ENCODE data around the gene CD109. TPM values are rescaled to one million over a fixed set of nuclear protein-coding genes. Genes with fewer than 3 reads are reported as not detected.

CD109 gene
- polyA plus RNA-seq, 3 donors, result 0.17 to 0.30 (median 0.20) TPM

DNA sequence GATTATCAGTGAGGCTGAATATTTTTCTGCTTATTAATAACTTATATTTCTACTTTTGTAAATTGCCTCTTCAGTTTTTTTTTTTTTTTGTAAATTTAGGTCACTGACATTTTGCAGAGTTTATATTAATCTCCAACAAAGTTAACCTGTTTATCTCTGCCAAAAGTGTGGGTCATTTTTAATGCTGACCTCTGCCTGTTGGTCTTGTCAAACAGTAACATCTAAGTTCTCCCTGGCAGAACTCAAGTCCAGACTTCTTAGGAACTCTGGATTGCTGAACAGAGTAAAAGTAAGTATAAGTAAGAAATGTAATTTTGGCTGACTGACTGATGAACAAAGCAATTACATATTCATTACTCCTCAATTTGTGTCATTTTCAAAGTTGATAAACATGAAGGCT, 83.9 kb downstream of the CD109 start:
- Mint-ChIP-seq H3K4me3 (no peak overlapping the region), H3K27ac (no peak overlapping the region), H3K36me3 (peaks cover 27 to 35% of the 10 kb centered on the region in 2 donors), H3K9me3 (no peaks in the 10 kb centered on the region), H3K27me3 (ENCODE audit: low read depth in 3 of 3) (peaks cover 0 to 1% (median 0%) of the 10 kb centered on the region in 3 donors), H3K4me1 (no peaks in the 10 kb centered on the region)
- Histone ChIP-seq H3K4me1 (ENCODE audit: control insufficient read depth in 1 of 2, insufficient read depth in 2 of 2, low read length in 2 of 2) (no peaks in the 10 kb centered on the region), H3K4me2 (replicated peaks; ENCODE audit: extremely low read depth, low read length, poor library complexity, severe bottlenecking) (no peak overlapping the region), H4K20me1 (ENCODE audit: insufficient read depth, low read length) (no peaks in the 10 kb centered on the region), H3K79me2 (ENCODE audit: insufficient read depth, low read length) (no peaks in the 10 kb centered on the region), H3K4me3 (replicated peaks in 1 of 3; ENCODE audit: low read depth in 2 of 3, low read length in 3 of 3) (no peak overlapping the region), H2AFZ (ENCODE audit: insufficient read depth, low read depth, low read length, poor library complexity, severe bottlenecking) (no peak overlapping the region), H3K9me3 (replicated peaks in 1 of 2; ENCODE audit: control insufficient read depth in 1 of 2, insufficient read depth in 1 of 2, low read length in 2 of 2) (no peaks in the 10 kb centered on the region), H3K27ac (ENCODE audit: low read depth in 1 of 2, low read length in 2 of 2) (no peak overlapping the region), H3K9ac (ENCODE audit: insufficient read depth, low read length, poor library complexity, severe bottlenecking) (no peak overlapping the region), H3K36me3 (replicated peaks in 1 of 2; ENCODE audit: control insufficient read depth in 1 of 2, insufficient read depth in 2 of 2, low read length in 2 of 2) (peaks cover 2 to 35% of the 10 kb centered on the region in 2 donors), H3K27me3 (ENCODE audit: control insufficient read depth in 2 of 2, insufficient read depth in 2 of 2, low read length in 2 of 2) (no peaks in the 10 kb centered on the region)
- no peak for DNase-seq
- intact Hi-C loops (cut with micrococcal nuclease), result no loop called here
- TF ChIP-seq, protein P1, sequence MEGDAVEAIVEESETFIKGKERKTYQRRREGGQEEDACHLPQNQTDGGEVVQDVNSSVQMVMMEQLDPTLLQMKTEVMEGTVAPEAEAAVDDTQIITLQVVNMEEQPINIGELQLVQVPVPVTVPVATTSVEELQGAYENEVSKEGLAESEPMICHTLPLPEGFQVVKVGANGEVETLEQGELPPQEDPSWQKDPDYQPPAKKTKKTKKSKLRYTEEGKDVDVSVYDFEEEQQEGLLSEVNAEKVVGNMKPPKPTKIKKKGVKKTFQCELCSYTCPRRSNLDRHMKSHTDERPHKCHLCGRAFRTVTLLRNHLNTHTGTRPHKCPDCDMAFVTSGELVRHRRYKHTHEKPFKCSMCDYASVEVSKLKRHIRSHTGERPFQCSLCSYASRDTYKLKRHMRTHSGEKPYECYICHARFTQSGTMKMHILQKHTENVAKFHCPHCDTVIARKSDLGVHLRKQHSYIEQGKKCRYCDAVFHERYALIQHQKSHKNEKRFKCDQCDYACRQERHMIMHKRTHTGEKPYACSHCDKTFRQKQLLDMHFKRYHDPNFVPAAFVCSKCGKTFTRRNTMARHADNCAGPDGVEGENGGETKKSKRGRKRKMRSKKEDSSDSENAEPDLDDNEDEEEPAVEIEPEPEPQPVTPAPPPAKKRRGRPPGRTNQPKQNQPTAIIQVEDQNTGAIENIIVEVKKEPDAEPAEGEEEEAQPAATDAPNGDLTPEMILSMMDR (IDR thresholded peaks at IDR 0.05), result no peak

DNA sequence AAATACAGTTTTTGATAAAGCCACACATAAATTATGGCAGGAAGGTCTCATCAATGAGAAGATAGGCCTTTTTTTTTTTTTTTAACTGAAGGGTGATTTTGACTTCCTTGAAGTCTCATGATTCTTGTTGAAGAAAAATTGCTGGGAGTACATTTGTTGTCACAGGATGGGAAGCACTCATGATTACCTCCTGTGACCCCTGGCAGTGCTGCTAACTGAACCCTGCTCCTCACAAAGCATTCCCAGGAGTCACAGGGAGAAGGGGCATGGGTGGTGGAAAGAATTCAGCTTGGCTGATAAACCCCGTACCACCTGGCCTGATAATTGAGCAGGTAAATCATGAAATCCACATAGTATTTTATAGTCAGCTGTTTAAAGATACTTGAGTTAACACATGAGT, 86.9 kb downstream of the CD109 start:
- TF ChIP-seq, protein P1 (IDR thresholded peaks at IDR 0.05), result no peak
- Histone ChIP-seq H4K20me1 (ENCODE audit: insufficient read depth, low read length) (no peaks in the 10 kb centered on the region), H3K27ac (ENCODE audit: low read depth in 1 of 2, low read length in 2 of 2) (no peak overlapping the region), H3K4me2 (replicated peaks; ENCODE audit: extremely low read depth, low read length, poor library complexity, severe bottlenecking) (no peak overlapping the region), H3K4me1 (ENCODE audit: control insufficient read depth in 1 of 2, insufficient read depth in 2 of 2, low read length in 2 of 2) (no peaks in the 10 kb centered on the region), H3K36me3 (replicated peaks in 1 of 2; ENCODE audit: control insufficient read depth in 1 of 2, insufficient read depth in 2 of 2, low read length in 2 of 2) (peaks cover 5 to 55% of the 10 kb centered on the region in 2 donors), H3K79me2 (ENCODE audit: insufficient read depth, low read length) (no peaks in the 10 kb centered on the region), H3K9ac (ENCODE audit: insufficient read depth, low read length, poor library complexity, severe bottlenecking) (no peak overlapping the region), H2AFZ (ENCODE audit: insufficient read depth, low read depth, low read length, poor library complexity, severe bottlenecking) (no peak overlapping the region), H3K9me3 (replicated peaks in 1 of 2; ENCODE audit: control insufficient read depth in 1 of 2, insufficient read depth in 1 of 2, low read length in 2 of 2) (no peaks in the 10 kb centered on the region), H3K27me3 (ENCODE audit: control insufficient read depth in 2 of 2, insufficient read depth in 2 of 2, low read length in 2 of 2) (no peaks in the 10 kb centered on the region), H3K4me3 (replicated peaks in 1 of 3; ENCODE audit: low read depth in 2 of 3, low read length in 3 of 3) (no peak overlapping the region)
- Mint-ChIP-seq H3K4me1 (no peaks in the 10 kb centered on the region), H3K27ac (no peak overlapping the region), H3K9me3 (no peaks in the 10 kb centered on the region), H3K4me3 (no peak overlapping the region), H3K27me3 (ENCODE audit: low read depth in 3 of 3) (peaks cover 0 to 1% (median 1%) of the 10 kb centered on the region in 3 donors), H3K36me3 (peaks cover 29 to 42% of the 10 kb centered on the region in 2 donors)
- DNase-seq, result no peak
- intact Hi-C loops (cut with micrococcal nuclease), result no loop called here
- no CpG with 5 or more reads among the region's 1 CpG for WGBS (ENCODE audit: insufficient coverage)

All from CD14-positive monocyte (primary cell).